H1 (cell line): Measurements from ENCODE around the gene RGL3. TPM values are rescaled to one million over a fixed set of nuclear protein-coding genes. Genes with fewer than 3 reads are reported as not detected.

Experiments
- CTCF ChIA-PET: fragments of 300-600 bp; sonication (Branson Sonifier 250); formaldehyde crosslinking; loops from one replicate; lab custom pipeline; 2021; ENCODE audit not compliant: partially characterized antibody; lab: Charles Lee
- POLR2A ChIA-PET: fragments of 300-600 bp; sonication (Branson Sonifier 250); formaldehyde crosslinking; loops from one replicate; lab custom pipeline; 2021; ENCODE audit warnings: inconsistent platforms; ENCODE audit not compliant: partially characterized antibody; lab: Charles Lee
- DNase-seq, 2 experiments: peaks; one replicate each; pipeline versions ENCODE4 v3.0.0 to v3.0.0-alpha.2; 2010 to 2022; ENCODE audit warnings: low spot score in 2 of 2, low read depth in 1 of 2, mixed read lengths in 1 of 2
- FAIRE-seq: peaks from 2 replicates; lab custom pipeline; 2011; peaks lifted over from hg19 to GRCh38; lab: Jason Lieb, UNC
- H2AFZ ChIP-seq: 2 replicates; pipeline ENCODE4 v1.8.1; 2012; ENCODE audit warnings: low read length, inconsistent platforms
- H2AK5ac ChIP-seq: 2 replicates; pipeline ENCODE4 v1.6.1; 2013; ENCODE audit warnings: low read depth, low read length
- H2BK120ac ChIP-seq: replicated peaks from 2 replicates; pipeline ENCODE3; 2013; ENCODE audit warnings: low read depth, low read length, inconsistent platforms
- H2BK12ac ChIP-seq: 2 replicates; pipeline ENCODE4 v1.6.1; 2013; ENCODE audit warnings: low read depth, low read length
- H2BK15ac ChIP-seq: 2 replicates; pipeline ENCODE4 v1.6.1; 2013; ENCODE audit warnings: low read length
- H2BK20ac ChIP-seq: 2 replicates; pipeline ENCODE4 v1.6.1; 2013; ENCODE audit warnings: low read length
- H2BK5ac ChIP-seq: 2 replicates; pipeline ENCODE4 v1.6.1; 2013; ENCODE audit warnings: low read depth, low read length
- H3K14ac ChIP-seq: 2 replicates; pipeline ENCODE4 v1.6.1; 2013; ENCODE audit warnings: inconsistent platforms; ENCODE audit not compliant: insufficient read length
- H3K18ac ChIP-seq: 2 replicates; pipeline ENCODE4 v1.6.1; 2013; ENCODE audit warnings: low read length; ENCODE audit errors: extremely low read depth
- H3K23ac ChIP-seq: 2 replicates; pipeline ENCODE4 v1.6.1; 2013; ENCODE audit warnings: inconsistent platforms; ENCODE audit not compliant: insufficient read length
- H3K23me2 ChIP-seq: 2 replicates; pipeline ENCODE4 v1.6.1; 2013; ENCODE audit warnings: low read depth, low read length
- H3K27ac ChIP-seq: 2 replicates; pipeline ENCODE4 v1.6.1; 2011; ENCODE audit warnings: low read depth, low read length, inconsistent platforms
- H3K27me3 ChIP-seq, 4 experiments: replicated peaks in 1 of 4; 1 replicate in 1 of 4; 2 replicates in 3 of 4; pipeline versions ENCODE4 v1.6.1 to v1.8.1; 2011 to 2013; ENCODE audit warnings: low read length in 3 of 4, mild to moderate bottlenecking in 3 of 4, inconsistent platforms in 2 of 4, mixed read lengths in 2 of 4, moderate library complexity in 1 of 4; ENCODE audit not compliant: control insufficient read depth in 3 of 4, insufficient read depth in 3 of 4; ENCODE audit errors: extremely low read depth in 1 of 4
- H3K36me3 ChIP-seq, 4 experiments: 2 replicates each; pipeline versions ENCODE4 v1.6.1 to v1.8.1; 2011 to 2013; ENCODE audit warnings: mild to moderate bottlenecking in 4 of 4, low read length in 3 of 4, moderate library complexity in 2 of 4, control low read depth in 1 of 4, inconsistent platforms in 1 of 4; ENCODE audit not compliant: insufficient read depth in 4 of 4, control insufficient read depth in 2 of 4
- H3K4ac ChIP-seq: replicated peaks from 2 replicates; pipeline ENCODE3; 2013; ENCODE audit warnings: low read length, low read depth, mixed read lengths, inconsistent platforms; ENCODE audit not compliant: insufficient read length
- H3K4me1 ChIP-seq, 4 experiments: replicated peaks in 1 of 4; 1 replicate in 1 of 4; 2 replicates in 3 of 4; pipeline versions ENCODE4 v1.6.1 to v1.8.1; 2011 to 2013; ENCODE audit warnings: low read length in 3 of 4, inconsistent platforms in 2 of 4, mixed read lengths in 1 of 4; ENCODE audit not compliant: insufficient read depth in 4 of 4, control insufficient read depth in 3 of 4
- H3K4me2 ChIP-seq, 2 experiments: 2 replicates each; pipeline versions ENCODE4 v1.6.1 to v1.8.1; 2011 to 2013; ENCODE audit warnings: low read depth in 2 of 2, low read length in 2 of 2, control low read depth in 1 of 2, inconsistent platforms in 1 of 2, mild to moderate bottlenecking in 1 of 2; ENCODE audit not compliant: insufficient read depth in 1 of 2
- H3K4me3 ChIP-seq, 4 experiments: fragments of 200-600, 300-600 bp in 1 of 4; sonication (generic), shearing (Covaris generic), sonication (Bioruptor Twin) in 1 of 4; 2 replicates each; pipeline versions ENCODE4 v1.5.1 to v1.8.1; 2011 to 2016; ENCODE audit warnings: low read length in 4 of 4, low read depth in 3 of 4, control low read depth in 2 of 4, inconsistent platforms in 2 of 4, mild to moderate bottlenecking in 2 of 4, mixed read lengths in 1 of 4, moderate library complexity in 1 of 4; ENCODE audit not compliant: insufficient read depth in 2 of 4; ENCODE audit errors: extremely low read depth in 1 of 4
- H3K56ac ChIP-seq: replicated peaks from 2 replicates; pipeline ENCODE3; 2013; ENCODE audit warnings: low read depth, mild to moderate bottlenecking, mixed read lengths, low read length, inconsistent platforms; ENCODE audit not compliant: insufficient read length
- H3K79me1 ChIP-seq: 2 replicates; pipeline ENCODE4 v1.6.1; 2013; ENCODE audit warnings: low read depth, low read length, control low read depth
- H3K79me2 ChIP-seq, 2 experiments: 2 replicates each; pipeline versions ENCODE4 v1.6.1 to v1.8.1; 2012 to 2013; ENCODE audit warnings: low read length in 2 of 2, mild to moderate bottlenecking in 2 of 2, inconsistent platforms in 1 of 2; ENCODE audit not compliant: insufficient read depth in 2 of 2, control insufficient read depth in 1 of 2
- H3K9ac ChIP-seq, 4 experiments: replicated peaks in 1 of 4; 1 replicate in 1 of 4; 2 replicates in 3 of 4; pipeline versions ENCODE4 v1.6.1 to v1.8.1; 2011 to 2013; ENCODE audit warnings: low read depth in 3 of 4, low read length in 3 of 4, control low read depth in 2 of 4, mild to moderate bottlenecking in 2 of 4, moderate library complexity in 2 of 4, inconsistent platforms in 1 of 4; ENCODE audit errors: extremely low read depth in 1 of 4
- H3K9me3 ChIP-seq, 2 experiments: 2 replicates each; pipeline versions ENCODE4 v1.6.1 to v1.8.1; 2012 to 2013; ENCODE audit warnings: mild to moderate bottlenecking in 2 of 2, moderate library complexity in 2 of 2, control low read depth in 1 of 2, inconsistent platforms in 1 of 2, low read depth in 1 of 2, low read length in 1 of 2, mixed read lengths in 1 of 2; ENCODE audit not compliant: insufficient read depth in 2 of 2
- H4K20me1 ChIP-seq, 2 experiments: replicated peaks in 1 of 2; 2 replicates each; pipeline versions ENCODE3 to v1.8.1; 2011 to 2013; ENCODE audit warnings: inconsistent platforms in 2 of 2, low read length in 2 of 2, mild to moderate bottlenecking in 1 of 2; ENCODE audit not compliant: insufficient read depth in 2 of 2, control insufficient read depth in 1 of 2
- H4K5ac ChIP-seq: 2 replicates; pipeline ENCODE4 v1.6.1; 2013; ENCODE audit warnings: low read length, low read depth, mixed read lengths, inconsistent platforms; ENCODE audit not compliant: insufficient read length
- H4K8ac ChIP-seq: 2 replicates; pipeline ENCODE4 v1.8.0; 2013; ENCODE audit warnings: mild to moderate bottlenecking, moderate library complexity, low read length, inconsistent platforms; ENCODE audit not compliant: insufficient read depth; ENCODE audit errors: extremely low read depth
- H4K91ac ChIP-seq: replicated peaks from 2 replicates; pipeline ENCODE3; 2013; ENCODE audit warnings: low read length, mixed read lengths, inconsistent platforms; ENCODE audit not compliant: insufficient read length
- ATF2 ChIP-seq: IDR thresholded peaks from 2 replicates; pipeline ENCODE4 v1.6.1; 2012; ENCODE audit warnings: low read length, inconsistent platforms
- BRCA1 ChIP-seq: IDR thresholded peaks from 2 replicates; pipeline ENCODE4 v1.6.1; 2012; ENCODE audit warnings: low read depth, low read length, improper control_type of control experiment
- EGR1 ChIP-seq: IDR thresholded peaks from 2 replicates; pipeline ENCODE4 v1.6.1; 2011; ENCODE audit warnings: low read depth, low read length, borderline replicate concordance
- KDM1A ChIP-seq: fragments of 200-600, 300-600 bp; sonication (generic); IDR thresholded peaks from 2 replicates; pipeline ENCODE4 v1.7.1; 2016; ENCODE audit warnings: mild to moderate bottlenecking, low read length, borderline replicate concordance
- RBBP5 ChIP-seq: IDR thresholded peaks from 2 replicates; pipeline ENCODE4 v1.7.1; 2012; ENCODE audit warnings: low read depth, mild to moderate bottlenecking, inconsistent platforms, low read length, moderate library complexity, borderline replicate concordance
- TCF12 ChIP-seq: IDR thresholded peaks from 2 replicates; pipeline ENCODE4 v1.6.1; 2011; ENCODE audit warnings: low read depth, mild to moderate bottlenecking, low read length
- WGBS, 2 experiments: shearing (Covaris generic) in 1 of 2; methylation state at CpG; one replicate each; pipeline versions ENCODE4 v1.1.6 to v1.1.7; 2013 to 2015; ENCODE audit warnings: low lambda C conversion rate in 2 of 2, mixed read lengths in 2 of 2, inconsistent platforms in 1 of 2, low coverage in 1 of 2, missing lambda C conversion rate in 1 of 2; ENCODE audit not compliant: insufficient replicate concordance in 2 of 2, insufficient coverage in 1 of 2, insufficient read length in 1 of 2; ENCODE audit errors: extremely low coverage in 1 of 2, missing lambda C conversion rate in 1 of 2; 5-methylcytosine and 5-hydroxymethylcytosine counted together
- polyA plus RNA-seq, 7 experiments: library from polyadenylated mRNA; depleted of rRNA in 3 of 7; stranded (reverse) in 5 of 7; unstranded in 2 of 7; fragments of >200 nt in 5 of 7; fragments of 200-250 nt in 2 of 7; gene quantifications; 1 replicate in 5 of 7; 2 replicates in 1 of 7; 4 replicates in 1 of 7; pipeline versions ENCODE4 v1.2.1 to v1.2.3, GENCODE V29; 2011 to 2013; ENCODE audit warnings: missing spikeins in 2 of 7, mixed read lengths in 2 of 7
- total RNA-seq: library from RNA; stranded (reverse); fragmentation: NEBNext Ultra II Directional; extraction: Animal tissue kit (Norgen Biotek cat#: 25700); gene quantifications from 2 replicates; pipeline ENCODE4 v1.2.1, GENCODE V29; 2021

Gene RGL3
- total and polyA plus RNA-seq, 2 of the 8 experiments (the other 6 are each of a cell fraction or from before 2014, with no cell fraction given): 36.9 to 40.9 TPM

- CTCF ChIA-PET: interaction anchor here (1.1 to 3.5 kb wide), 5 partner anchors 8 to 474 kb away, joined by 3 to 15 read pairs (median 8); partner anchors contain the start of genes EPOR, TIMM29 and YIPF2
- POLR2A ChIA-PET: interaction anchor here (0.7 to 3.2 kb wide), 6 partner anchors 8 to 39 kb away, joined by 3 to 11 read pairs (median 6); partner anchors contain the start of genes EPOR and RGL3
- Histone ChIP-seq H3K4me2 (no peak overlapping the region), H3K23ac (no peak overlapping the region), H2BK15ac (no peak overlapping the region), H4K91ac (no peak overlapping the region), H3K4me3 (no peak overlapping the region), H4K20me1 (no peaks in the 10 kb centered on the region), H3K27me3 (no peaks in the 10 kb centered on the region), H3K9me3 (no peaks in the 10 kb centered on the region), H2BK5ac (no peak overlapping the region), H3K27ac (no peak overlapping the region), H3K79me2 (no peaks in the 10 kb centered on the region), H3K14ac (no peak overlapping the region), H4K5ac (no peak overlapping the region), H3K23me2 (peaks cover 1% of the 10 kb centered on the region; the same call in 1 of the 2 replicates), H3K4me1 (peaks cover 0 to 6% (median under 1%) of the 10 kb centered on the region in 4 experiments; a peak in 4 of 7 replicates), H2BK12ac (no peak overlapping the region), H3K9ac (no peak overlapping the region), H2AFZ (no peak overlapping the region), H3K36me3 (peaks cover 0 to 28% (median 11%) of the 10 kb centered on the region in 4 experiments; a peak in 6 of 8 replicates), H4K8ac (no peak overlapping the region), H2BK120ac (no peak overlapping the region), H3K18ac (no peak overlapping the region), H3K56ac (no peak overlapping the region), H3K4ac (no peak overlapping the region), H2AK5ac (no peak overlapping the region), H3K79me1 (no peaks in the 10 kb centered on the region), H2BK20ac (no peak overlapping the region)
- DNase-seq (no peak), FAIRE-seq (no peak)
- 89% methylated on average over 5 of the region's 9 CpGs; no CpG with 5 or more reads in 1 of the 2 experiments for WGBS, 2 experiments
- no peak for TF ChIP-seq EGR1
- no peak for TF ChIP-seq ATF2
- TF ChIP-seq BRCA1: no peak
- TF ChIP-seq TCF12: no peak
- no peak for TF ChIP-seq KDM1A
- TF ChIP-seq RBBP5: no peak
Observed at GRCh38 chr19:11401808-11402543, 17.1 kb downstream of the RGL3 start.
